ENCODE results near the gene PADI1.

The PADI1 gene

GRCh38 chr1:17277511-17278159, 72.7 kb downstream of the PADI1 start:
- no peak for DNase-seq (ENCODE audit: low read depth)
- TF ChIP-seq, protein P1, sequence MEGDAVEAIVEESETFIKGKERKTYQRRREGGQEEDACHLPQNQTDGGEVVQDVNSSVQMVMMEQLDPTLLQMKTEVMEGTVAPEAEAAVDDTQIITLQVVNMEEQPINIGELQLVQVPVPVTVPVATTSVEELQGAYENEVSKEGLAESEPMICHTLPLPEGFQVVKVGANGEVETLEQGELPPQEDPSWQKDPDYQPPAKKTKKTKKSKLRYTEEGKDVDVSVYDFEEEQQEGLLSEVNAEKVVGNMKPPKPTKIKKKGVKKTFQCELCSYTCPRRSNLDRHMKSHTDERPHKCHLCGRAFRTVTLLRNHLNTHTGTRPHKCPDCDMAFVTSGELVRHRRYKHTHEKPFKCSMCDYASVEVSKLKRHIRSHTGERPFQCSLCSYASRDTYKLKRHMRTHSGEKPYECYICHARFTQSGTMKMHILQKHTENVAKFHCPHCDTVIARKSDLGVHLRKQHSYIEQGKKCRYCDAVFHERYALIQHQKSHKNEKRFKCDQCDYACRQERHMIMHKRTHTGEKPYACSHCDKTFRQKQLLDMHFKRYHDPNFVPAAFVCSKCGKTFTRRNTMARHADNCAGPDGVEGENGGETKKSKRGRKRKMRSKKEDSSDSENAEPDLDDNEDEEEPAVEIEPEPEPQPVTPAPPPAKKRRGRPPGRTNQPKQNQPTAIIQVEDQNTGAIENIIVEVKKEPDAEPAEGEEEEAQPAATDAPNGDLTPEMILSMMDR (IDR thresholded peaks at IDR 0.05; ENCODE audit: low read length, missing control alignments): no peak

GRCh38 chr1:17278996-17279830, 74.3 kb downstream of the PADI1 start:
- no peak overlapping the region for H3K4me3 ChIP-seq (replicated peaks; ENCODE audit: low read depth, low read length)
- TF ChIP-seq, protein P1 (IDR thresholded peaks at IDR 0.05; ENCODE audit: low read length, missing control alignments): no peak
- DNase-seq (ENCODE audit: low read depth): no peak

More at GRCh38 chr1:17277511-17278159, 72.7 kb downstream of the PADI1 start:
- H3K4me3 ChIP-seq (replicated peaks; ENCODE audit: low read depth, low read length): no peak overlapping the region

DNA sequence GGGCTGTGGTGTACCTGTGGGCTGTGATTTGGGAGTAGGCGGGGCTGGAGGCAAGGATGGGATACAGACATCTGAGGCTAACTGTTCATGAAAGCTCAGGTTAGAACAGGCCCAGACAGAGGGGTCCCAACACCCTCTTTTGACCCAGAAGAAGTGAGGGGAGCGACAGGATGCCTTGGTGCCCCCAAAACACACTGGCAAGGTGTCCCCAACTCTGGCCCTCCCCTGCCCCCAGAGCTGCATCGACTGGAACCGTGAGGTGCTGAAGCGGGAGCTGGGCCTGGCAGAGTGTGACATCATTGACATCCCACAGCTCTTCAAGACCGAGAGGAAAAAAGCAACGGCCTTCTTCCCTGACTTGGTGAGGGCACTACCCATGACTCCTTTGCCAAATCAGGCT, 75.5 kb downstream of the PADI1 start:
- TF ChIP-seq, protein P1 (IDR thresholded peaks at IDR 0.05; ENCODE audit: low read length, missing control alignments): no peak

DNA sequence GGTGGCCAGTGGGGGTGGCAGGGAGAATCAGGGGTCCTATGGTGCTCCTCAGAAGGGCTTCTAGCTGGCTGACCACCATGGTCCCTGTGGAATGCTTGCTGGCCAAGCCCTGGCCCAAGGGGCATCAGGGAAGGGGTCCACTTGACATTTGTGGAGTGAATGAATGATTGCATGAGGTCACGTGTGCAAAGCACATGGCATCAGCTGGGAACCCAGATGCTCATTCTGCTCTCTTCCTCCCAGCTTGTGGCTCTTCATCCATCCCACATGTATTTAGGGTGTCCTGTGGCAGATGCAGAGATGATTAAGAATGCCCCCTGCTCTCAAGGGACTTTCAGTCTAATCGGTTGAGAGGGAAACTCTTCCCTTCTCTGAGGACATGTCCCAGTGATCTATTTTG, 76.0 kb downstream of the PADI1 start:
- TF ChIP-seq, protein P1 (IDR thresholded peaks at IDR 0.05; ENCODE audit: low read length, missing control alignments): no peak
- no peak overlapping the region for H3K4me3 ChIP-seq (replicated peaks; ENCODE audit: low read depth, low read length)
- DNase-seq (ENCODE audit: low read depth): no peak

More for the DNA sequence above, 75.5 kb downstream of the PADI1 start:
- H3K4me3 ChIP-seq (replicated peaks; ENCODE audit: low read depth, low read length): no peak overlapping the region
- no peak for DNase-seq (ENCODE audit: low read depth)

GRCh38 chr1:17281775-17282181, 76.8 kb downstream of the PADI1 start:
- TF ChIP-seq, protein P1 (IDR thresholded peaks at IDR 0.05; ENCODE audit: low read length, missing control alignments): no peak
- H3K4me3 ChIP-seq (replicated peaks; ENCODE audit: low read depth, low read length): no peak overlapping the region
- DNase-seq (ENCODE audit: low read depth): no peak

DNA sequence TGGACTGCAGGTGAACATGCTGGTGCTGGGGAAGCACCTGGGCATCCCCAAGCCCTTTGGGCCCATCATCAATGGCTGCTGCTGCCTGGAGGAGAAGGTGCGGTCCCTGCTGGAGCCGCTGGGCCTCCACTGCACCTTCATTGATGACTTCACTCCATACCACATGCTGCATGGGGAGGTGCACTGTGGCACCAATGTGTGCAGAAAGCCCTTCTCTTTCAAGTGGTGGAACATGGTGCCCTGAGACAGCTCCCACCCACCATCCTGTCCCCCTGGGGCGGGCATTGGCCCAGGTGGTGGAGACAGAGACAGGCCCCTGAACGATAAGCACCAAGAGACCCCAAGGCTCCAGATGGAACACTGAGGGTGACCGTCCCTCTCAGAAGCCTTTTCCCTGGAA, 77.9 kb downstream of the PADI1 start:
- no peak overlapping the region for H3K4me3 ChIP-seq (replicated peaks; ENCODE audit: low read depth, low read length)
- TF ChIP-seq, protein P1 (IDR thresholded peaks at IDR 0.05; ENCODE audit: low read length, missing control alignments): no peak
- no peak for DNase-seq (ENCODE audit: low read depth)
